GM21576 (cell line): ENCODE data around the gene TMEM114.

Experiments used
- ATAC-seq: cut with Tn5 transposase; IDR thresholded peaks from one replicate; pipeline ENCODE4 v1.9.1; 2021; ENCODE audit warnings: mild to moderate bottlenecking, moderate library complexity; ENCODE audit not compliant: unreplicated experiment

The TMEM114 gene

GRCh38 chr16:8551388-8552332, 38.7 kb downstream of the TMEM114 start:
- ATAC-seq: no peak

GRCh38 chr16:8550728-8551387, 39.5 kb downstream of the TMEM114 start:
- no peak for ATAC-seq

- no peak for ATAC-seq
These were observed 40.4 kb downstream of the TMEM114 start for GRCh38 chr16:8549843-8550412.

GRCh38 chr16:8548166-8548565, 42.1 kb downstream of the TMEM114 start:
- no peak for ATAC-seq

GRCh38 chr16:8547762-8548161, 42.5 kb downstream of the TMEM114 start:
- no peak for ATAC-seq

- no peak for ATAC-seq
These were observed 45.9 kb downstream of the TMEM114 start for GRCh38 chr16:8544406-8544805.

GRCh38 chr16:8543258-8543657, 47.1 kb downstream of the TMEM114 start:
- ATAC-seq: no peak

- ATAC-seq: no peak
These were observed 47.9 kb downstream of the TMEM114 start for GRCh38 chr16:8542393-8542792.

- no peak for ATAC-seq
These were observed 48.4 kb downstream of the TMEM114 start for GRCh38 chr16:8541868-8542267.

- ATAC-seq: no peak
These were observed 52.5 kb downstream of the TMEM114 start for GRCh38 chr16:8537691-8538342.

- ATAC-seq: no peak
These were observed 56.8 kb downstream of the TMEM114 start for GRCh38 chr16:8533509-8533908.

- ATAC-seq: no peak
These were observed 59.4 kb downstream of the TMEM114 start for GRCh38 chr16:8530752-8531384.

GRCh38 chr16:8528471-8528870, 61.8 kb downstream of the TMEM114 start:
- ATAC-seq: no peak

GRCh38 chr16:8523932-8524331, 66.4 kb downstream of the TMEM114 start:
- no peak for ATAC-seq

GRCh38 chr16:8522757-8523156, 67.6 kb downstream of the TMEM114 start:
- ATAC-seq: no peak

- no peak for ATAC-seq
These were observed 70.7 kb downstream of the TMEM114 start for GRCh38 chr16:8519643-8520042.
